A172 (cell line): ENCODE results near the gene BSND. TPM values are rescaled to one million over a fixed set of nuclear protein-coding genes. Genes with fewer than 3 reads are reported as not detected.
A peak's percentile ranks its signal among the peaks of the same experiment; 100 is the strongest.
"Not testable (repeated sequence)": the region's sequence is repeated elsewhere in the genome, so short reads cannot be mapped to it uniquely, and the experiment has no call there.

Experiments
- DNase-seq: peaks from one replicate; pipeline ENCODE4 v3.0.0-alpha.2; 2015; ENCODE audit warnings: low spot score
- total RNA-seq: library from RNA; depleted of rRNA; stranded (reverse); fragments of >200 nt; shearing (Covaris generic); gene quantifications from 2 replicates; pipeline ENCODE4 v1.2.3, GENCODE V29; 2014; rRNA removed

The BSND gene
- total RNA-seq: not detected in 2 replicates

- DNase-seq: no peak
Measured at GRCh38 chr1:54998677-54999076, at the start of gene BSND. Gene BSND, plus strand, starts transcription at chr1:54998933. Its CDS starts 254 bp downstream, at chr1:54999187.

- DNase-seq: no peak
Measured at GRCh38 chr1:54949053-54949452, 49.7 kb upstream of the BSND start.

GRCh38 chr1:54950006-54950368 is 48.7 kb upstream of the BSND start:
- no peak for DNase-seq

- DNase-seq: peak; percentile 70
Measured at GRCh38 chr1:54950369-54951163, 48.2 kb upstream of the BSND start.

GRCh38 chr1:54951810-54952226 is 46.9 kb upstream of the BSND start:
- no peak for DNase-seq

- peak; percentile 62 for DNase-seq
Measured at GRCh38 chr1:54952950-54953718, 45.6 kb upstream of the BSND start.

- DNase-seq: no peak
Measured at GRCh38 chr1:54953846-54954245, 44.9 kb upstream of the BSND start.

GRCh38 chr1:54955359-54955758 is 43.4 kb upstream of the BSND start:
- peak; percentile 79 for DNase-seq

GRCh38 chr1:54956726-54957125 is 42.0 kb upstream of the BSND start:
- DNase-seq: no peak

GRCh38 chr1:54959241-54959640 is 39.5 kb upstream of the BSND start:
- DNase-seq: no peak

GRCh38 chr1:54962612-54963395 is 35.9 kb upstream of the BSND start:
- DNase-seq: no peak

GRCh38 chr1:54963829-54964228 is 34.9 kb upstream of the BSND start:
- DNase-seq: not testable (repeated sequence)

GRCh38 chr1:54965624-54966340 is 33.0 kb upstream of the BSND start:
- peak; percentile 42 for DNase-seq

GRCh38 chr1:54967372-54967771 is 31.4 kb upstream of the BSND start:
- DNase-seq: peak; percentile 27

- DNase-seq: no peak
Measured at GRCh38 chr1:54968551-54968950, 30.2 kb upstream of the BSND start.

- DNase-seq: no peak
Measured at GRCh38 chr1:54969879-54970278, 28.9 kb upstream of the BSND start.

GRCh38 chr1:54970901-54971300 is 27.8 kb upstream of the BSND start:
- no peak for DNase-seq

- DNase-seq: peak; percentile 67
Measured at GRCh38 chr1:54971317-54971791, 27.4 kb upstream of the BSND start.

GRCh38 chr1:54972436-54972835 is 26.3 kb upstream of the BSND start:
- no peak for DNase-seq

- DNase-seq: no peak
Measured at GRCh38 chr1:54973205-54973921, 25.4 kb upstream of the BSND start.
